Activated T-cell treated with anti-CD3 and anti-CD28 coated beads for 4 hours (primary cell): ENCODE data around the gene C4orf50.

Experiments
- DNase-seq: peaks from one replicate; pipeline ENCODE4 v3.0.0-alpha.2; 2020

C4orf50 gene

GRCh38 chr4:5913454-5913853 lies 104.8 kb downstream of the C4orf50 start:
- no peak for DNase-seq

DNA sequence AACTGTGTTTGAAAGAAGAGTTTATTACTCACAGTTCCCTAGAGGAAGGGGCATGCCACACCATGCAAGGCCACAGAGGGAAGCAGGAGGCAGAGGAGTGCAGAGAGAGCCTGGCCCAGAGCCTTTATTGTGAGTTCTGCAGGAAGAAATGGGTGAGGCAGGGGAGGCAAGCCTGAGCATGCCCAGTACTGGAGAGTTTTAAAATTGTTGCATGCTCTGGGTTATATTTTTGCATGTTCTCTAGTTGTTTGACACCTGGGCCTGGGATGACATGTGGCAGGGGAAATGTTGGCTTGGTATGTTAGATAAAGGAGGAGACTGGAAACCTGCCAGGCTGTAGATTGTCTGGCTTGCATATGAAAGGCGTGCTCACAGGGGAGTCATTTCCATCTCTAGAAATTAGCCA lies 105.6 kb downstream of the C4orf50 start:
- no peak for DNase-seq

- no peak for DNase-seq
These were observed 109.3 kb downstream of the C4orf50 start for GRCh38 chr4:5908876-5909427.

GRCh38 chr4:5906191-5906590 lies 112.0 kb downstream of the C4orf50 start:
- no peak for DNase-seq

- no peak for DNase-seq
These were observed 112.5 kb downstream of the C4orf50 start for GRCh38 chr4:5905714-5906113.

DNA sequence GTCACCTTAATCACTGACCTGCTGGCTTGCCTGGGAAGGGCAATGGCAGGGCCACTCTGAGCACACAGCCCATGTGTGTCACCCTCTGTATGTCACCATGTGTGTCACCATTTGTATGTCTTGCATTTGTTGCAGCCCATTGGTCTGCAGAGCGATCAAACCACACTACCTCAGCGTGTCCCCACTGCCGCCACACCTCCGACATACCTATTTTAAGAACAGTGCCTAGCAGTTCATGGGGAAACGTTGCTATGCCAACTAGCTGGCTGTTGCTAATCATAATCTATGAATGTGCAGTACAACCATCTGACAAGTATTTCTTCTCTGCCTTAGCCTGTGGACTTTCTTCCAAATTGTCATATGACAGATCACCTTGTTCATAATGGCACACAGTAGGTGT lies 117.4 kb downstream of the C4orf50 start:
- DNase-seq, result no peak

DNA sequence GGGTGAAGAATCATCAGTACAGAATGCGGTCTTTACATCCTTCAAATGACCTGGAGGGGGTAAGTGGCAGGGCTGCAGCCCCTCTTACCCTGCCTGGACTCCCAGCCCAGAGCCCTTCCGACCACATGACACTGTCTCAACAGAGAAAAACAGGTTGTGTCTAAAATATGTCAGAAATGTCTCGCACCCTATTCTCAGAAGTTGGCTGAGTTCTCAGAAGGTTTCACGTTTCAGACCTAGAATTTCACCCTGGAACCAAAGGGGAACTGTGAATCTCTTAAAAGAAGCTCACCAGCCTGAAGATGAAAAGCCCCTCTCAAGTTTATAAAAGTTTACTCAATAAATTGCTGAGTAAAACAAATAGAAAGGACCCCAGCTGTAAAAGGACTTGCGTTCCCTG lies 118.3 kb downstream of the C4orf50 start:
- no peak for DNase-seq

DNA sequence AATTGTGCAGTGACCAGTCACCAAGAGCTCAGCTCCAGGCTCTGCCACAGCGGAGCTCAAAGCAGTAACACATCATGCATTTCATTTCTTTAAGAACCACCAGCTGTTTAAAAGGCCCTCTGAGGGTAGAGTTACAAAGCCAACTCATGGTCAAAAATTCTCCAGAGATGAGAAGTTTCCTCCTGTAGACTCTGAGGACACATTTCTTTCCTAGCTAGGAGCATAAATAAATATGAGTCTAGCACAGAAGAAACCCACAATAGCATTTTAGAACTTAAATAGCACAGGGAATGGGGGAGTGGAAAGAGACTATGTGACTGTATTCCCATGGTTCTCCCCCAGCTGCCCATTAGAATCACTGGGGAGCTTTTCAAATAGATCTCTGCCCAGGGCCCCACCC lies 118.8 kb downstream of the C4orf50 start:
- DNase-seq, result no peak

DNA sequence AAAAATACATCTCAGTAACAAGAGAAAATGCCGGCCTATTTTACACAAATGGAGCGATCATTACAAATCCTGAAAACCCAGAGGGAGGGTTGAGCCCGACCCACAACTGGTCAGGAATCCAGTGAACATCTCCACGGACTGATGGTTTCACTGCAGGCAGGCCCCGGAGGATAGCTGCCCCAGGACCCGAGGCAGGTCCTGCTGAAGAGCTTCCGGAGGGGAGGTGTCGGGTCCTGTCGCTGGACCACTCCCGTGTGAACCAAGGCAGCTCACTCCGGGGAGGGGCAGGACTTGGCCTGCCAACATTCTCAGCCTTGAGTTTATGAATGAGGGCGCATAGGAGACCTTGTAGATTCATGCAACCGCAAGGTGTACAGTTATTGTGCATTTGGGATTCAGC lies 120.6 kb downstream of the C4orf50 start:
- no peak for DNase-seq

DNA sequence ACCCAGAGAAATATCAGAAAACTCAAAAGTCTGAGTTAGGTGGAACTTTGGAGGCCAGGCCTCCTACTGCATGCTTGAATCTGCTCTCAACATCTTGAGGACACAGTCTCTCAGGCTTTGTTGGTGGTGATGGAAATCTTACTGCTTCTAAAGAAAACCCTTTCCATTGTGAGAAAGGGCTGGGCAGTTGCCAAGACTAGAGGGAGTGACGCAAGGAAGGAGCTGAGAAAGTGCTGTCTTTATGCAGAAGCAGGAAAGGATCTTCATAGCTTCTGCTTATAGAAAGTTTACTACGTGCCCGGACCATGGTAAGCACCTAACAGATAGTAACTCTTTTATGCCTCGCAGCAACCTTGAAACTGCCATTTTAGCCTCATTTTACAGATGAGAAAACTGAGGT lies 122.9 kb downstream of the C4orf50 start:
- no peak for DNase-seq

- DNase-seq, result no peak
These were observed 124.0 kb downstream of the C4orf50 start for GRCh38 chr4:5894266-5894665.

DNA sequence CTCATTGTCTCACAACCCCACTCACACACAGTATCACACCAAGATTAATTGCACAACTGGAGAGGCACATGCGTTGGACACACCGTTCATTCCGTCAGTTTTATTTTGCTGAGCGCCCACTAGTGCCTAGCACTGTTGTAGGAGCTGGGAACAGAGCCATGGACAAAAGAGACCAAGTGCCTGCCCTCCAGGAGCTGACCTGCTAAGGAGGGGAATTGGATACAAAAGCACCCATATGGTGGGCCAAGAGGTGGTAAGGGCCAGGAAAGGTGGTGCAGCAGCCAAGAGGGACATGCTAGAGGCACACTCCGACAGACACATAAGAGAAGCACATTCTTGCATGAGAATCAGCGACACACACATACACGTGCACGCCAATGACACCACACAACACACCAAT lies 124.6 kb downstream of the C4orf50 start:
- DNase-seq, result no peak

GRCh38 chr4:5893004-5893580 lies 125.1 kb downstream of the C4orf50 start, which contains the start of gene CRMP1:
Gene CRMP1, minus strand, starts transcription at chr4:5893086. Its CDS starts 117 bp downstream, at chr4:5892969.
- DNase-seq, result no peak

DNA sequence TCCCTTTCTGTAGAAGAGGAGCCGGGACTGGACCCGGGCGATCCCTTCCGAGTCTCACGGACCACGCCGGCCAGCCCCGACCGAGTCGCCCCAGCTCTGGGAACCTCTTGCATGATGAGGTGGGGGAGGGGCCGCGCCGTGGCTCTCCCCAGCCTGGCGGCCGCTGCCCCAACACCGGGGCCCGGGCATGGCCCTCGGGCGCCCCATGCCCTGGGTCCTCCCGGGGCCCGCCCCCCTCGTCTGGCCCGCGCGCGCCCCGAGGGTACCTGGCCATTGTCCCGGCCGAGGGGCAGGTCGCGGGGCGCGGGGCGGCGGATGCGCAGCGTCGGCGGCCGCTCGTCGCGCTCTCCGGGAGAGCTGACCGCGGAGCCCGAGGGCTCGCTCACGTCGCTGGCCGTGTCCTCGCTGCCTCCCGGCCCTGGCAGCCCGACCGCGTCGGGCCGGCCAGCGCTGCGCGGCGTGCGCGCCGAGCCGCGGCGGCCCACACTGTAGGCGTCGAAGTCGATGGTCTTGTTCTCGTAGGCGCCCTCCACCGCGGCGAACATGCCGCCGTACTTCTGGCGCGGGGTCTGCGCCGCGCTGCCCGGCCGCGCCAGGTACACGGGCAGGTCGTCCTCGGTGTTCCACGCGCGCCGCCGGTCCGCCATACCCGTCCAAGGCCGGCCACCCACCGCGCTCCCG lies 125.8 kb downstream of the C4orf50 start:
- DNase-seq, result no peak

DNA sequence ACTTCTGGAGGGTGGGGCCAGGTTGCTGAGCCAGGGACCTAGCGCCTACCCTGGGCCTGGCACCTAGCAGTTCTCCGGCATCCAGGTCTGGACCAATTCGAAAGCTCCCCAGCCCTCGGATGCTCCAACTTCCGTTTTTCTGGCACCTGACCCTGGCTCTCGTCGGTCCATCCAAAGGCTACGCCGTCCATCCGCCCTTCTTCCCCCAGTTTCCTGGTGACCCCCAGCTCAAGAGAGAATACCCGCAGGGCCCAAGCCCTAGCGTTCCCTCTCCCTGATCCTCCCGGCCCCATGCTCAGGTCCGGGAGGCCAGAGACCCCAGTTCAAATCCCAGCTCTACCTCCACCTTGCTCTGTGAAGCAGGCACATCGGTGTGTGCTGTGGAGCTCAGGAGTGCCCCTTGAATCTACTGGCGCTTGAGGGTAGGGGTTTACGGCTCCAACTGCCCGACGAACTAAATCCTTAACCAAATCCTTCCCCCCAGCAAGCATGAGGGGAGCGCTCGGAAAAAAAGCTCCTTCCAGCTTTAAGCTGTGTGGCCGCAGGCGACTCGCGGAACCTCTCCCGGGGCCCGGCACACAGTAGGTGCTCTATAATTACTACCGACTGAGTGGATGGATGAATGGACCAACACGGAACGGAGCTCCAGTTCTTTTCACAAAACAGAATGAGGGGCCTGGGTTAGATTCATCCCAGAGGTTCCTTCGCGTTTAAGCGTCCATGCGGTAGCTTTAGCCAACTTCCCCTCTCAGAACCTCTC lies 126.5 kb downstream of the C4orf50 start:
- DNase-seq, result no peak

- no peak for DNase-seq
These were observed 128.0 kb downstream of the C4orf50 start for GRCh38 chr4:5890063-5890727.

DNA sequence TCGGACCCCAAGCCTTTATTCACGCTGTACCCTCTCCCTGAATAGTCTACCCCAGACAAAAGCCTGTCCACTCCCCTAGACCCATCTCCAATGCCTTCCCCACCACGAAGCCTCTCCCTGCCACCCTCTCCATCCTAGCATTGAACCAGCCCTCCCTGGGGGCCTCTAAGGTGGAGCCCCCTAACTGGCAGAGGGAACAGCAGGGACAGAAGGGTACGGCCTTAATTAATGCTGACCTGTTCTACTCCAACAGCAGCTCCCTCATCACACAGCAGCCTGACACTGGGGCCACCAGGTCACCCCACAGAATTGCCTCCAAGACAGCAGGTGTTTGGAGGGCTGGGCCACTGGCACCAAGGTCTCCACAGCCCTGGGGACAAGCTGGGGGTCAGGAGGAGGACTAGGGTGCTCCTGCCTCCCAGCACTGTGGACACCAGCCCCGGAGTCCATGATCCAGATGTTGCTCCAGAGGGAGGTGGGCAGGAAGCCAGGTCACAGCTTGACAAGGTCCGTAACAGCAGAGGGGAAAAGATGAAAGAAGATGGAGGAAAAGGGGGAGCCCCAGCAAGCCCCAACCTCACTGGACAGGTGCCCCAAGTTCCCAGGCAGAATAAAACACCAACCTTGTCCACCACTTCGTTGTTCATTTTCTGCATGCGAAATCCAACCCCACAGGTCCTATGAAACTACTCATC lies 129.1 kb downstream of the C4orf50 start:
- no peak for DNase-seq

GRCh38 chr4:5888222-5889001 lies 129.8 kb downstream of the C4orf50 start:
- DNase-seq, result no peak

GRCh38 chr4:5887361-5888221 lies 130.6 kb downstream of the C4orf50 start:
- no peak for DNase-seq

GRCh38 chr4:5887011-5887360 lies 131.2 kb downstream of the C4orf50 start:
- no peak for DNase-seq

DNA sequence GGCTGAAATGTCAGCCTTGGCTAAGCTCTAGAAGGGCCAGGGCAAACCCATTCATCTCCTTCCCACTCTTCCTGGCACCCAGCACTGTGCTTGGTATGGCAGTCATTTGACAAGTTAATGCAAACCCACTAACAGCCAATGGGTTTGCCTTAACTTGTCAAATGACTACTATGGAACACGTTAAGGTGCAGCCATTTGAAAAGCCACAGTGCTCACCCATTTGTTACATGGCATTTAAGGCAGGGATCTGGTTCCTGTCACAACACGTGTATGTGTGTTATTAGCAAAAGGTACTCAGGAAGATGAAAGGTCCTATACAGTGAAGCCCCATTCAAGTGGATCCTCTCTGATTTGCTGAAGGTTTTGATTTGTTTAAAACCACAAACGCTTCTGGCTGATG lies 132.5 kb downstream of the C4orf50 start:
- DNase-seq, result no peak
